Endothelial cell of umbilical vein (primary cell): ENCODE measurements around the gene FST.

Experiments
- EZH2 ChIP-seq: IDR thresholded peaks from 2 replicates; pipeline ENCODE4 v1.6.1; 2012; ENCODE audit warnings: borderline replicate concordance, low read depth, mild to moderate bottlenecking, moderate library complexity, low read length, inconsistent platforms; ENCODE audit not compliant: severe bottlenecking
- POLR2AphosphoS5 ChIP-seq: IDR thresholded peaks from 2 replicates; pipeline ENCODE4 v1.6.1; 2012; ENCODE audit warnings: low read depth, mild to moderate bottlenecking, control low read depth, low read length, moderate library complexity; ENCODE audit not compliant: insufficient read depth
- TF ChIP-seq, protein P1 (sequence below), 2 donors: IDR thresholded peaks; 1 replicate in 1 of 2; 2 replicates in 1 of 2; pipeline ENCODE4 v1.5.1; 2011; ENCODE audit warnings: low read length in 2 of 2, mild to moderate bottlenecking in 2 of 2, moderate library complexity in 2 of 2, control low read depth in 1 of 2, inconsistent platforms in 1 of 2, low read depth in 1 of 2; ENCODE audit not compliant: insufficient read depth in 1 of 2; ENCODE audit errors: extremely low read depth in 1 of 2

DNA sequence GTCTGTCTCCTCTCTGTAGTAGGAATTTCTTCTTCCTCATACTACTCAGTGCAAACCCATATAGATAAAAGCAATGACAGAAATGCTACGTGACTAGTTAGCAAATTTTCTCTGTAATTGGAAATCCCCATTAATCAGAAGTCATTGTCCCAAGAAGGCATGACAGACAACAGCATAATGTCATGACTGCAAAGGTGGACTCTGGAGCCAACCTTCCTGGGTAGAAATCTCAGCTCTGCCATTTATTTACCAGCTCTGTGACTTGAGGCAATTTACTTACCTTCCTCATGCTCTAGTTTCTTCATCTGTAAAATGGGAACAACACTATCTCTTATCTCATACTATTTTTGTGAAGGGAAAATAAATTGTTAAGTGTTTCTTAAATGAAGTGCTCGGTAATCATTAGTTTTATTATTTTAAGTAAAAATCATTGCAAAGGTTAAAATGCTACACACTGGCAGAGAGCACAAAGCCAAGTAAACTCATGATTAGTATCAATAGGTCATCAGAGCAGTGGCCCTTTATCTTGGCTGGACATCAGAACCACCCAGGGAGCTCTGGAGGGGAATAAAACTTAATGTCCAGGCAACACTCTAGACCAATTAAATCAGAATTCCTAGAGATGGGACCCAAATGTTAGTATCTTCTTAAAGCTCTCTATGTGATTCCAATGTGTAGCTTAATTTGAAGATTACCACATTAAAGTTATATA lies 43.8 kb upstream of the FST start:
- TF ChIP-seq, protein P1, sequence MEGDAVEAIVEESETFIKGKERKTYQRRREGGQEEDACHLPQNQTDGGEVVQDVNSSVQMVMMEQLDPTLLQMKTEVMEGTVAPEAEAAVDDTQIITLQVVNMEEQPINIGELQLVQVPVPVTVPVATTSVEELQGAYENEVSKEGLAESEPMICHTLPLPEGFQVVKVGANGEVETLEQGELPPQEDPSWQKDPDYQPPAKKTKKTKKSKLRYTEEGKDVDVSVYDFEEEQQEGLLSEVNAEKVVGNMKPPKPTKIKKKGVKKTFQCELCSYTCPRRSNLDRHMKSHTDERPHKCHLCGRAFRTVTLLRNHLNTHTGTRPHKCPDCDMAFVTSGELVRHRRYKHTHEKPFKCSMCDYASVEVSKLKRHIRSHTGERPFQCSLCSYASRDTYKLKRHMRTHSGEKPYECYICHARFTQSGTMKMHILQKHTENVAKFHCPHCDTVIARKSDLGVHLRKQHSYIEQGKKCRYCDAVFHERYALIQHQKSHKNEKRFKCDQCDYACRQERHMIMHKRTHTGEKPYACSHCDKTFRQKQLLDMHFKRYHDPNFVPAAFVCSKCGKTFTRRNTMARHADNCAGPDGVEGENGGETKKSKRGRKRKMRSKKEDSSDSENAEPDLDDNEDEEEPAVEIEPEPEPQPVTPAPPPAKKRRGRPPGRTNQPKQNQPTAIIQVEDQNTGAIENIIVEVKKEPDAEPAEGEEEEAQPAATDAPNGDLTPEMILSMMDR (IDR thresholded peaks at IDR 0.05; ENCODE audit: extremely low read depth in 1 of 2, insufficient read depth in 1 of 2, low read depth in 1 of 2, low read length in 2 of 2): no peak
- TF ChIP-seq POLR2AphosphoS5 (no peak), EZH2 (no peak)
